G401 (cell line): ENCODE data around the gene UBR7. TPM values are rescaled to one million over a fixed set of nuclear protein-coding genes. Genes with fewer than 3 reads are reported as not detected.
"Not testable (repeated sequence)": the region's sequence is repeated elsewhere in the genome, so short reads cannot be mapped to it uniquely, and the experiment has no call there.

Experiments used
- DNase-seq: peaks from one replicate; pipeline ENCODE4 v3.0.0-alpha.2; 2015; ENCODE audit warnings: low spot score
- in situ Hi-C: cut with HindIII; loops from 2 replicates; pipeline ENCODE4 v1.10.0; 2016; ENCODE audit warnings: low sequenced_read_pairs, mixed read lengths
- total RNA-seq: library from RNA; depleted of rRNA; stranded (reverse); fragments of >200 nt; shearing (Covaris generic); gene quantifications from 2 replicates; pipeline ENCODE4 v1.2.3, GENCODE V29; 2014; rRNA removed

UBR7 gene
- 31.4 and 35.6 TPM in 2 replicates for total RNA-seq

DNA sequence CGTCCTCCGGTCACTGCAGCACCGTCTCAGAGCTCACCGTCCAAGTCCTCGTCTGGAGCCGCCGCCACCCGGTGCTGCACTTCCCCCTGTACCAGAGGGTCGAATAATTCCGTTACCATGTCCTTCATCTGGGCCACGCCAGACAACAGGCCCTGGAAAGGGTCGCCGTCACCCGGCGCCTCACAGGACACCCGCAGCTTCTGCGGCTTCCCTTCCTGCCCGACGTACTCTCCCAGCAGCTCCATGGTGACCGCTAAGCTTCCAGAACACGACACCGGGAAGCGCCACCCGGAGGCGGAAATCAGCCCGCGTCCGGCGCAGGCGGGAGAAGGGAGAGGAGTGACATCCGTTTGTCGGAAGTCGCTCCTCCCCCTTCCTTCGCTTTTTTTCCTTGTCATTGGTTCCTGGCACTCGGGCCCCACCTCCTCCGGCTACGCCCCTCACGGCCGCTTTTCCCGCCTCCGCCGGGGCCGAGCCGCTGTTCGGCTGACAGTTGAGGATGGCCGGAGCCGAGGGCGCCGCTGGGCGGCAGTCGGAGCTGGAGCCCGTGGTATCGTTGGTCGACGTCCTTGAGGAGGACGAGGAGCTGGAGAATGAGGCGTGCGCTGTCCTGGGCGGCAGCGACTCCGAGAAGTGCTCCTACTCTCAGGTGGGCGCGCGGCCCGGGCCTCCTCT, at the start of gene UBR7, which contains the start of gene GON7:
UBR7 (plus strand) TSS at position 464 of the 675 bp plus-strand sequence; CDS start at position 500, 36 bp downstream.
GON7 (minus strand) TSS at position 273 of the 675 bp plus-strand sequence; CDS start at position 245, 28 bp downstream.
- peak; percentile 98 for DNase-seq
- in situ Hi-C loops, result no loop called here

DNA sequence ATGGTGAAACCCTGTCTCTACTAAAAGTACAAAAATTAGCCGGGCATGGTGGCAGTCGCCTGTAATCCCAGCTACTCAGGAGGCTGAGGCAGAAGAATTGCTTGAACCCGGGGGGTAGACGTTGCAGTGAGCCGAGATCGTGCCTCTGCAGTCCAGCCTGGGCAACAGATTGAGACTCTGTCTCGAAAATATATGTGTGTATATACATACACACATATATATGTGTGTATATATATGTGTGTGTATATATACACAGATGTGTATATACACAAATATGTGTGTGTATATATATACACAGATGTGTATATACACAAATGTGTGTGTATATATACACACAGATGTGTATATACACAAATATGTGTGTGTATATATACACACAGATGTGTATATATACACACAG, 48.7 kb upstream of the UBR7 start:
- DNase-seq, in situ Hi-C loops: not testable (repeated sequence)

GRCh38 chr14:93159625-93160352, 47.3 kb upstream of the UBR7 start:
- DNase-seq, in situ Hi-C loops: not testable (repeated sequence)

GRCh38 chr14:93160353-93160801, 46.7 kb upstream of the UBR7 start:
- DNase-seq, result no peak
- in situ Hi-C loops, result no loop called here

DNA sequence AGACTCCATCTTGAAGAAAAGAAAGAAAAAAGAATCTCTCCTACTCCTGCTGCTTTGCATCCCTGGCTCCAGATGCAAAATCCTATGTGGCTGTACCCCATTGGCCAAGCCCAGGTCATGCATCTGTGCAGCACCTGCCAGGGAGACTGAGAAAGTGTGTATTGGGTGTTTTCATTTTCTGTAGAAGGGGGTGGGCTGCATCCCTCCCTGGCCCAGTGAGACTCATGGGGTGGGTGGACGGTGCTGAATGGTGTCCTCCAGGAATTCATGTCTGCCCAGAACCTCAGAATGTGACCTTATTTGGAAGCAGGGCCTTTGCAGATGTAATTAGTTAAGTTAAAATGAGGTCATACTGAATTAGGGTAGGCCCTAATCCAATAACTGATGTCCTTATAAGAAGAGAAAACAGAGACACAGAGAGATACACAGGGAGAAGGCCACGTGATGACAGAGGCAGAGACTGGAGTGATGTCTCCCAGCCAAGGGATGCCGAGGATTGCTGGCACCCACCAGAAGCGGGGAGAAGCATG, 45.6 kb upstream of the UBR7 start:
- in situ Hi-C loops, result no loop called here
- no peak for DNase-seq

DNA sequence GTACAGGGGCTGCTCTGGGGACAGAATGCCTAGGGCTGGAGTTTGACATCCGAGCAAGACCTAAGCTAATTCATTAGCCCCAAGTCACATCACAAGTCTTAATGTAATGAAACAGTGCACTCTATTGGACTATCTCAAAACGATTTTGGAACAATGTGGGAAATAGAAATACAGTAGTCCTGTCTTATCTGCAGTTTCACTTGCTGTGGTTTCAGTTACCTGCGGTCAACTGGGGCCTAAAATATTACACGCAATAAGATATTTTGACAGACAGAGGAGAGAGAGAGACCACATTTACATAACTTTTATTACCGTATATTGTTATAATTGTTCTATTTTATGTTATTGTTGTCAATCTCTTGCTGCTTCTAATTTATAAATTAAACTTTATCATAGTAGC, 43.5 kb upstream of the UBR7 start:
- no peak for DNase-seq
- in situ Hi-C loops, result no loop called here

DNA sequence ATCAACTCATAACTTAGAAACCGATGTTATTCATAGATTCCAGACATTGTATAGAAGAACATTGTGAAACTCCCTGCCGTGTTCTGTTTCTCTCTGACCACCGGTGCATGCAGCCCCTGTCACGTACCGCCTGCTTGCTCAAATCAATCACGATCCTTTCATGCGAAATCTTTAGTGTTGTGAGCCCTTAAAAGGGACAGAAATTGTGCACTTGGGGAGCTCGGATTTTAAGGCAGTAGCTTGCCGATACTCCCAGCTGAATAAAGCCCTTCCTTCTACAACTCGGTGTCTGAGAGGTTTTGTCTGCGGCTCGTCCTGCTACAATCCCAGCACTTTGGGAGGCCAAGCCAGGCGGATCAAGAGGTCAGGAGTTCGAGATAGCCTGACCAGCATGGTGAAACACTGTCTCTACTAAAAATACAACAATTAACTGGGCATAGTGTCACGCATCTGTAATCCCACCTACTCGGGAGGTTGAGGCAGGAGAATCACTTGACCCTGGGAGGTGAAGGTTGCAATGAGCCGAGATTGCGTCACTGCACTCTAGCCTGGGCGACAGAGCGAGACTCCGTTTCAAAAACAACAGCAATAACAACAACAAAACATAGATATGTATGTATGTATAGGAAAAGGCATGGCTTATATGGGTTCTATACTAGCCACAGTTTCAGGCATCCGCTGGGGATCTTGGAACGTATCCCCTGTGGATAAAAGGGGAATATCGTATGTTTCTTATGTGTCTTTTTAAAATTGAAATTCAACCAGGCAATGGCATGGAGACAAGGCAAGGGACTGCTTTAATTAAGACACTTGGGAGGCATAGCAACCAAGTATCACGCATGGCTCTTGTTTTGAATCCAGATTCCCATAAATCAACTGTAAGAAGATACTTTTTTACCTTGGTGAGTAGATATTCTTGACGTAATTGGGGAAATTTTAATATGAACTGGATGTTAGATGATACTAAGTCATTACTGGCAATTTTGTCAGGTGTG, 41.5 kb upstream of the UBR7 start:
- in situ Hi-C loops, DNase-seq: not testable (repeated sequence)

- DNase-seq, in situ Hi-C loops: not testable (repeated sequence)
Measured at GRCh38 chr14:93168610-93169009, 38.4 kb upstream of the UBR7 start.

GRCh38 chr14:93169619-93170018, 37.4 kb upstream of the UBR7 start:
- DNase-seq, in situ Hi-C loops: not testable (repeated sequence)

- DNase-seq, in situ Hi-C loops: not testable (repeated sequence)
Measured at GRCh38 chr14:93170141-93170540, 36.9 kb upstream of the UBR7 start.

- in situ Hi-C loops, result no loop called here
- no peak for DNase-seq
Measured at GRCh38 chr14:93171376-93171775, 35.7 kb upstream of the UBR7 start.

DNA sequence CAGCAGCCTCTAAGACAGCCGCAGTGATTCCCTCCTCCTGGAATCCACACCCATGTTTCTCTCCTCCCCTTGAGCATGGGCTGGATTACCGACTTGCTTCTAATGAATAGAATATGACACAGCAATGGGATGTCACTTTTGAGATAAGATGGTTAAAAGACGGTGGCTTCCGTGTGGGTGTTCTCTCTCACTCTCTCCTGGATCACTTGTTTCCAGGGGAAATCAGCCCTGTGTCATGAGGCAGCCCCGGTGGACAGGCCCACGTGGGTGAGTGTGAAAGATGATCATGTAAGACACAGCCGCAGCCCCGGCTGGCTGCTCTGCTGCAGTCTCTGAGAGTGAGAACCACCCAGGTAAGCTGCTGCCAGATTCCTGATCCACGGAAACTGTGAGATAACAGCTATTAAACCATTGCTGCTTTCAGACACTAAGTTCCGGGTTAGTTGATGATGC, 33.1 kb upstream of the UBR7 start:
- in situ Hi-C loops, result no loop called here
- DNase-seq, result no peak

GRCh38 chr14:93174731-93175130, 32.3 kb upstream of the UBR7 start:
- DNase-seq, in situ Hi-C loops: not testable (repeated sequence)

DNA sequence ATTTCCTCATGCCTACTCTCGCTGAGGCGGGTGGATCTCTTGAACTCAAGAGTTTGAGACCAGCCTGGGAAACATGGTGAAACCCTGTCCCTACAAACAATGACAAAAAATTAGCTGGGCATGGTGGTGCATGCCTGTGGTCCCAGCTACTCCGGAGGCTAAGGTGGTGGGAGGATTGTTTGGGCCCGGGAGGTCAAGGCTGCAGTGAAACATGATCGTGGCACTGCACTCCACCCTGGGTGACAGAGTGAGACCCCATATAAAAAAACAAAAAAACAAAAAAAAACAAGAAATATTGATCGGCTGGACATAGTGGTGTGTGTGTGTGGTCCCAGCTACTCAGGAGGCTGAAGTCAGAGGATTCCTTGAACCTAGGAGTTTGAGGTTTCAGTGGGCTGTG, 31.6 kb upstream of the UBR7 start:
- DNase-seq, result no peak
- in situ Hi-C loops, result no loop called here

- in situ Hi-C loops, result no loop called here
- peak; percentile 27 for DNase-seq
Measured at GRCh38 chr14:93183596-93184317, 23.3 kb upstream of the UBR7 start.

GRCh38 chr14:93184391-93185348, 22.4 kb upstream of the UBR7 start, which contains the start of the genes LYSET and MOAP1:
Gene LYSET (plus strand): TSS chr14:93185317. CDS start chr14:93185406, 89 bp downstream.
Gene MOAP1 (minus strand): TSS chr14:93184897. CDS start chr14:93184242, 655 bp downstream.
- in situ Hi-C loops, result no loop called here
- DNase-seq, result peak; percentile 87

DNA sequence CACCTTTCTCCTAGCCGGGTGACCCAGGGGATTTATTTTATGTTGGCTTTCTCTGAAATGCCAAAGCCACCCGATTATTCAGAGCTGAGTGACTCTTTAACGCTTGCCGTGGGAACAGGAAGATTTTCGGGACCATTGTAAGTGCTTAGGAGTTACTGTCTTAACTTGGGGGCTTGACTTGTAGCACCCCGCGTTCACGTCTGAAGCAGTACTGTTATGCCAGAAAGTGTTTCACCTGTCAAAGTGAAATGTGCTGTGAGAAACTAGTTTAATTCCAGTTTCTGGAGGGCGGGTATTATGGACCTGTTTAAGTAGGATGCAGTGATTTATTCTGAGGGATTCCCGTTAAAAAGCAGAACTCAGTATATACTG, 21.7 kb upstream of the UBR7 start:
- no peak for DNase-seq
- in situ Hi-C loops, result no loop called here
